ENCODE results near the gene TF.

Gene TF

GRCh38 chr3:133746712-133747066 is 496 bp downstream of the TF start:
- DNase-seq (ENCODE audit: low read depth in 2 of 2, low spot score in 1 of 2): no peak

- no peak for DNase-seq (ENCODE audit: low read depth in 2 of 2, low spot score in 1 of 2)
Observed at GRCh38 chr3:133747373-133747772, 1.2 kb downstream of the TF start.

- no peak for DNase-seq (ENCODE audit: low read depth in 2 of 2, low spot score in 1 of 2)
Observed at GRCh38 chr3:133747907-133748639, 1.9 kb downstream of the TF start.

DNA sequence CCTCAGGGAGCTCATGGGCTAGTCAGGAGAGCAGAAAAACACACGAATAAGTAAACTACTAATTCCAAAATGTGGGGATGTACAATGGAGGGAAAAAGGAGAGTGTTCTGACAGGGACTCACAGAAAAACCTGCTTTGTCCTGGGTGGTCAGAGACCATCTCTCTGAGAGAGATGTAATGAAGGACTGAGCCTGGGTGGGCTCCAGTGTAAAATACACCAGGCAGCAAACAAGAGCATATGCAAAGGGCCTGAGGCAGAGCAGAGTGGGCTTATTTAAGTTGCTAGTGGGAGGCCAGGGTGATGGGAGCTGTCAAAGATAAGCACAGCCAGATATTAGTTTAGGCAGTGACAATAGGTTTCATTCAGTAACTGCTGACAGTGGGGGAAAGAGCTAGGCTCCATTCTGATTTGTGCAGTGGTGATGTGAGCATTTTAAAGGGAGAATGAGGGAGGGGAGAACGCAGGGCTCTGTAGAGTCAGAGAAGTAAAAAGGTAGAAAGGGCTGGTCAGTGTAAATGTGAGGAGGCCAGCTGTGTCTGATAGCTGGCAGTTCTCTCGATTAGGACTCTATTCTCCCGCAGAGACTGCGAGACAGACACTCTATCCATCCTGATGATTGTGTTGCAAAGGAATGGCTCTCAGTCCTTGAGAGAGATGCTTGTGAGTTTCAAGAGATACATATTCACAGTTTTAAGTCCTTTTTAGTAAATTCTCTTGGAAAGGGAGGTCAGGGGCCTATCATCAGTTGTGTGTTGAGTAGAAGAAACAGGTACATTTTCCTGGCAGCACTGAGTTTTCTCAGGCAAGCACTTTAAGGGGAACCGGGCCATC is 3.5 kb downstream of the TF start:
- DNase-seq (ENCODE audit: low read depth in 2 of 2, low spot score in 1 of 2): no peak

- no peak for DNase-seq (ENCODE audit: low read depth in 2 of 2, low spot score in 1 of 2)
Observed at GRCh38 chr3:133750259-133750656, 4.1 kb downstream of the TF start.

- DNase-seq (ENCODE audit: low read depth in 2 of 2, low spot score in 1 of 2): no peak
Observed at GRCh38 chr3:133753107-133753778, 7.0 kb downstream of the TF start.

GRCh38 chr3:133753779-133754164 is 7.6 kb downstream of the TF start:
- no peak for DNase-seq (ENCODE audit: low read depth in 2 of 2, low spot score in 1 of 2)

DNA sequence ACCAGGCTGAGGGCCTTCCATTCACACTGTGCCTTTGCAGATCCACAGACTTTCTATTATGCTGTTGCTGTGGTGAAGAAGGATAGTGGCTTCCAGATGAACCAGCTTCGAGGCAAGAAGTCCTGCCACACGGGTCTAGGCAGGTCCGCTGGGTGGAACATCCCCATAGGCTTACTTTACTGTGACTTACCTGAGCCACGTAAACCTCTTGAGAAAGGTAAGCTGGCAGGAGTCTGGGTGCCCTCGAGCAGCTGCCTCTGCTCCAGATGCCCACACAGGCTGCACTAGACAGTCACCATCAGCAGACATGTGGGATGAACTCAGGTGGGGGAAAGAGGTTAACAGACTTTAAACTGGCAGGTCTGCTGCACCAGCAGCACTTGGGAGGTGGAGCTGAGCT is 8.3 kb downstream of the TF start:
- no peak for DNase-seq (ENCODE audit: low read depth in 2 of 2, low spot score in 1 of 2)

GRCh38 chr3:133754973-133755828 is 9.0 kb downstream of the TF start:
- no peak for DNase-seq (ENCODE audit: low read depth in 2 of 2, low spot score in 1 of 2)

DNA sequence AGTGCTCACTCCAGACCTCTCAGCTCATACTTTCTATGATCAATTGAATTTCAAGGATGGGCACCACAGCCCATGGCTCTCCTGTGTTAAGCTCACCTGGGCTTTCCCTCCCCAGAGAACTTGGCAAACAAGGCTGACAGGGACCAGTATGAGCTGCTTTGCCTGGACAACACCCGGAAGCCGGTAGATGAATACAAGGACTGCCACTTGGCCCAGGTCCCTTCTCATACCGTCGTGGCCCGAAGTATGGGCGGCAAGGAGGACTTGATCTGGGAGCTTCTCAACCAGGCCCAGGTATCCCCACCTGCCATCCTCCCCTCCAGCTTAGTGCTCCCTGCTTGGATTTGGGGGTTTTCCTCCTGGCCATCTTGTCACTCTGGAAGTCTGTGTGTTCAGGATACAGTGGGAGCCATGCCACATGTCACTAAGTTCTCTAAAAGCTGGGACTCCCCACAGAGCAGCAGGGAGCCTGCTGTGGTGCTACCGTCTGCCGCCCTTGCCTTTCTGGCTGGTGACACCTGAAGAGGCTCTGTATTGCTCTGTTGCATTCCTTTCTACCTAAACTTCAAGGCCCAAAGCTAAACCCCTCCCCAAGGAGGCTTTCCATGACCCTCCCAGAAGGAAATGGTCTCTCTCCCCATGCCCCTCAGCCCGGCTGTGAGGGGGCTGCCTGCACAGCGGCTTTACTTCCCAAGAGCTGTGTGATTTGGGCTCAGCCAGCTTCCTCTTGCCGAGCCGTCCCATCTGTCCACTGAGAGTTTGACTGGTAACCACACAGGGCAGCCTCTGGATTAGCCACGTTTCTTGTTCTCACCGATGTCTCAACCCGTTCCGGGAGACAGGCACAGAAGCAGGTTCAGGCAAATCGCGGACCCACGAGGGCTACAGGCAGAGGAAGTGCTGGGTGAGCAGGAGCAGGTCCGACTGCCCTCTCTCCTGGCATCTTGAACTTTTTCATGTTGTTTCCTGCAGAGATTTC is 10.8 kb downstream of the TF start:
- no peak for DNase-seq (ENCODE audit: low read depth in 2 of 2, low spot score in 1 of 2)

DNA sequence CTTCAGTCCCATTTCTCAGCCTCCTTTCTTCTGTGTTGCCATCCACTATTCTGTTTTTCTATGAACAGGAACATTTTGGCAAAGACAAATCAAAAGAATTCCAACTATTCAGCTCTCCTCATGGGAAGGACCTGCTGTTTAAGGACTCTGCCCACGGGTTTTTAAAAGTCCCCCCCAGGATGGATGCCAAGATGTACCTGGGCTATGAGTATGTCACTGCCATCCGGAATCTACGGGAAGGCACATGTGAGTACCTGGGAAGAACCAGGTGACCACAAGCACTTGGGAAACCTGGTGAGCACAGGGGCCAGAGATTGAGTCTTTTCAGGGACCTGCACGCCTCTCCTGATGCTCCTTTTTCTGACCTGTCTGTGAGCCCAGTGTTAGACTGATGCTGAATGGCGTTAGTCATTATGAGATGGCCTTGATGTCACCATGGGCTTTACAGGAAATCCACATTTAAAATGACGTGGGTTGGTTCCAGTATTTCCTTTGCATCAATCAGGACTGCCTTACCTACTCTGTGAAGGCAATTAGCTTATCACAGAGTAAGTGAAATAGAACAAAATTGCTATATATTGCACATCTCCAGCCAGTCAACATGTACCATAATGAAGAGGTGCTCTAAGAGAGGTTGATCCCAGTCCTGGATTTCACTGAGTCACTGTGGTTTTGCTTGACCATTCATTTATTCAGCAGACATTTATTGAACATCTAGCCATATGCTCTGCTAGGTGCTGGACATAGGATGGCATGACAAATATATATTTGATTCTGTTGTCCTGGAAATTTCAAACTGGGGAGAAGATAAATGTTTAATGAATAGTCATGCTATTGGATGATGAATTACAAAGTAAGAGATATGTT is 11.7 kb downstream of the TF start:
- no peak for DNase-seq (ENCODE audit: low read depth in 2 of 2, low spot score in 1 of 2)

GRCh38 chr3:133758568-133758928 is 12.4 kb downstream of the TF start:
- DNase-seq (ENCODE audit: low read depth in 2 of 2, low spot score in 1 of 2): no peak

- no peak for DNase-seq (ENCODE audit: low read depth in 2 of 2, low spot score in 1 of 2)
Observed at GRCh38 chr3:133758964-133759739, 13.0 kb downstream of the TF start.

GRCh38 chr3:133759740-133760305 is 13.6 kb downstream of the TF start:
- no peak for DNase-seq (ENCODE audit: low read depth in 2 of 2, low spot score in 1 of 2)

DNA sequence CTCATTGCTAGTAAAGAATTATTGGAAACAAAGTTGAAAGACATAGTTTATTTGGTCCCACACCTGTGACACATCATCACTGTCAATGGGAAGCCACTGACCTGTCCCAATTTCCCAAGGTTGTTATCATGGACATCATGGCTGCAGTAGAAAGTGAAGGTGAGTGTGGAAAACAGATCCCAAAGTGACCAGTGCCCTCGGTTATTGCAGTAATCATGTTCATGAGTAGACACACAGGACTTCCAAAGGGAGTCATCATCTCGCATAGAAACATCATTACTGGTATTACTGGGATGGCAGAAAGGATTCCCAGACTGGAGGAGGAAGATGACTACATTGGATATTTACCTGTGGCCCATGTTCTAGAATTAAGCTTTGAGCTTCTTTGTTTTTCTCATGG is 14.7 kb downstream of the TF start:
- DNase-seq (ENCODE audit: low read depth in 2 of 2, low spot score in 1 of 2): no peak

DNA sequence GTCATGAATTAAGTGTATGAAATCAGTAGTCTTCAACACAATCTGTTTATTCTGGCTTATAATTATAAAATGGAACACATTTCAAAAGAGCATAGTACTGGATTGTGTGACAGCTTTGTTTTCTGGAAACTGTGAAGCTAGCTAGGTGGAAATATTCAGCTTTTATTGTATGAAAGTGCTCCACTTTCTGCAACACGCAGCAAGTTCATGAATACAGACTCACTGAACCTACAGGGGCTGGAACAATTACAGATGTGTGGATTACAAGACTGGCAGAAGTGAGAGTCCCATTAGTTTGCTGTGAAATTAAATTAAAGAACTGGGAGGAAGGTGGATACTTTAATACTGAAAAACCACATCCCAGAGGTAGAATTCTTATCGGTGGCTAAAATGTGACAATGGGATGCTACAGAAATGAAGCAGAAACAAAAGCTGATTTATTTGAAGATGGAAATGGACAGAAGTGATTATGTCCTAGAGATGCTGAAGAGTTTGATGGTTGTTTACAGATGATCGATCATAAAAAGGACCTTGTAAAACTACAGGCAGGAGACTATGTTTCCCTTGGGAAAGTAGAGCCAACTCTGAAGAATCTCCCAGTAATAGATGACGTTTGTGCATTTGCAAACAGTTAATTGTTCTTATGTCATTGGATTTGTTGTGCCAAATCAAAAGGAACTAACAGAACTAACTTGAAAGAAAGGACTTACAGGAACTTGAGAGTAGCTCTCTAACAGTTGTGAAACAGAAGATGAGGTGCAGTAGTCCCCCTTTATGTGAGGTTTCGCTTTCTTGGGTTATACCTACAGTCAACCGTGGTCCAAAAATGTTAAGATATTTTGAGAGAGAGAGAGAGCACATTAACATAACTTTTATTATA is 15.7 kb downstream of the TF start:
- no peak for DNase-seq (ENCODE audit: low read depth in 2 of 2, low spot score in 1 of 2)

DNA sequence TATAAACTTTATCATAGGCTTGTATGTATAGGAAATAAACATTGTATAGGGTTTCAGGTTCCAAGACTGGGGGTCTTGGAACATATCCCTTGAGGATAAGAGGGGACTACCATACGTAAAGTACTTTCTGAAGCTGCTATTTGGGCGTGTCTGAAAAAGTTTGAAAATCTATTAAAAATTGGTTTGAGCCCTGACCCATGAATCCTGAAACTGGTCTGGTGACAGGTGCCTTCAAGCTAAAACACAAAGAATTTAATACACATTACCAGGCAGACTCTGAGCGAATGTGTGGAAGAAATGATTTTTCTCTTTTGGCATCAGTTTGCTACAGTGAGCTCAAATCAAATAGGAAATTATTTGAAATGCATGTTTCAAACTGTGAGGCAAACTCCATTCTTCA is 16.3 kb downstream of the TF start:
- DNase-seq (ENCODE audit: low read depth in 2 of 2, low spot score in 1 of 2): no peak
